ENCODE data around the gene FHIT. TPM values are rescaled to one million over a fixed set of nuclear protein-coding genes. Genes with fewer than 3 reads are reported as not detected.

FHIT gene
- total RNA-seq, 1 donor from 2014 or later = 20.2 TPM

GRCh38 chr3:60070366-60070765 lies 1180.9 kb downstream of the FHIT start:
- TF ChIP-seq CTCF (IDR thresholded peaks at IDR 0.05; ENCODE audit: unreplicated experiment) = no peak
- Mint-ChIP-seq H3K4me3 (ENCODE audit: unreplicated experiment) (no peak overlapping the region), H3K27me3 (ENCODE audit: unreplicated experiment) (no peaks in the 10 kb centered on the region), H3K9me3 (ENCODE audit: unreplicated experiment) (no peaks in the 10 kb centered on the region), H3K4me1 (ENCODE audit: unreplicated experiment) (no peaks in the 10 kb centered on the region), H3K36me3 (ENCODE audit: low read depth, unreplicated experiment) (no peaks in the 10 kb centered on the region), H3K27ac (ENCODE audit: unreplicated experiment) (no peak overlapping the region)
- DNase-seq (ENCODE audit: low spot score) = no peak

GRCh38 chr3:60065227-60065868 lies 1185.9 kb downstream of the FHIT start:
- peaks cover 3% of the 10 kb centered on the region for H3K27me3 Mint-ChIP-seq (ENCODE audit: unreplicated experiment)
- no peak overlapping the region for H3K27ac Mint-ChIP-seq (ENCODE audit: unreplicated experiment)
- no peak for DNase-seq (ENCODE audit: low spot score)
- no peak overlapping the region for H3K4me3 Mint-ChIP-seq (ENCODE audit: unreplicated experiment)
- TF ChIP-seq CTCF (IDR thresholded peaks at IDR 0.05; ENCODE audit: unreplicated experiment) = no peak
- no peaks in the 10 kb centered on the region for H3K36me3 Mint-ChIP-seq (ENCODE audit: low read depth, unreplicated experiment)
- no peaks in the 10 kb centered on the region for H3K4me1 Mint-ChIP-seq (ENCODE audit: unreplicated experiment)
- no peaks in the 10 kb centered on the region for H3K9me3 Mint-ChIP-seq (ENCODE audit: unreplicated experiment)

- Mint-ChIP-seq H3K36me3 (ENCODE audit: low read depth, unreplicated experiment) (no peaks in the 10 kb centered on the region), H3K27ac (ENCODE audit: unreplicated experiment) (no peak overlapping the region), H3K4me1 (ENCODE audit: unreplicated experiment) (no peaks in the 10 kb centered on the region), H3K27me3 (ENCODE audit: unreplicated experiment) (peaks cover 3% of the 10 kb centered on the region), H3K9me3 (ENCODE audit: unreplicated experiment) (no peaks in the 10 kb centered on the region), H3K4me3 (ENCODE audit: unreplicated experiment) (no peak overlapping the region)
- DNase-seq (ENCODE audit: low spot score) = no peak
- TF ChIP-seq CTCF (IDR thresholded peaks at IDR 0.05; ENCODE audit: unreplicated experiment) = no peak
Observed at GRCh38 chr3:60064210-60065178, 1186.8 kb downstream of the FHIT start.

GRCh38 chr3:60056404-60056803 lies 1194.8 kb downstream of the FHIT start:
- Mint-ChIP-seq H3K4me1 (ENCODE audit: unreplicated experiment) (peaks cover 3% of the 10 kb centered on the region), H3K36me3 (ENCODE audit: low read depth, unreplicated experiment) (no peaks in the 10 kb centered on the region), H3K27me3 (ENCODE audit: unreplicated experiment) (no peaks in the 10 kb centered on the region), H3K4me3 (ENCODE audit: unreplicated experiment) (no peak overlapping the region), H3K9me3 (ENCODE audit: unreplicated experiment) (no peaks in the 10 kb centered on the region), H3K27ac (ENCODE audit: unreplicated experiment) (no peak overlapping the region)
- TF ChIP-seq CTCF (IDR thresholded peaks at IDR 0.05; ENCODE audit: unreplicated experiment) = no peak
- no peak for DNase-seq (ENCODE audit: low spot score)

- Mint-ChIP-seq H3K27me3 (ENCODE audit: unreplicated experiment) (no peaks in the 10 kb centered on the region), H3K27ac (ENCODE audit: unreplicated experiment) (no peak overlapping the region), H3K4me1 (ENCODE audit: unreplicated experiment) (peaks cover 3% of the 10 kb centered on the region), H3K9me3 (ENCODE audit: unreplicated experiment) (no peaks in the 10 kb centered on the region), H3K36me3 (ENCODE audit: low read depth, unreplicated experiment) (no peaks in the 10 kb centered on the region), H3K4me3 (ENCODE audit: unreplicated experiment) (no peak overlapping the region)
- no peak for TF ChIP-seq CTCF (IDR thresholded peaks at IDR 0.05; ENCODE audit: unreplicated experiment)
- DNase-seq (ENCODE audit: low spot score) = no peak
Observed at GRCh38 chr3:60055765-60056164, 1195.5 kb downstream of the FHIT start.
